ENCODE results near the gene TEAD1. TPM values are rescaled to one million over a fixed set of nuclear protein-coding genes. Genes with fewer than 3 reads are reported as not detected.

Gene TEAD1
- total and polyA plus RNA-seq, 9 donors: 20.0 to 84.1 (median 67.6) TPM

- H3K4me1 ChIP-seq (ENCODE audit: insufficient read depth): peaks cover 13% of the 10 kb centered on the region
- no peaks in the 10 kb centered on the region for H3K9me3 ChIP-seq
- no peak overlapping the region for H3K27ac ChIP-seq
- DNase-seq: no peak
- H3K36me3 ChIP-seq: no peaks in the 10 kb centered on the region
- intact Hi-C loops (cut with DNase I): loop anchor here in 3 of 4 donors (10.0 kb wide), 3 partner anchors 135 to 265 kb away; no protein-coding TSS in a partner anchor
- no peaks in the 10 kb centered on the region for H3K27me3 ChIP-seq
- H3K4me3 ChIP-seq: no peak overlapping the region
- TF ChIP-seq POLR2A (IDR thresholded peaks at IDR 0.05): no peak
- TF ChIP-seq CTCF (IDR thresholded peaks at IDR 0.05): no peak
- no peak for TF ChIP-seq EP300 (IDR thresholded peaks at IDR 0.05)
These were observed 5.2 kb downstream of the TEAD1 start for GRCh38 chr11:12679471-12679870.

GRCh38 chr11:12680246-12680939 is 6.2 kb downstream of the TEAD1 start:
- peak; percentile 70 to 78 (median 74) for DNase-seq
- H3K4me1 ChIP-seq (ENCODE audit: insufficient read depth): peaks cover 13% of the 10 kb centered on the region
- 36 to 49% (median 42%) methylated on average over 21 of the region's 21 CpGs for WGBS, 3 donors
- no peak overlapping the region for H3K4me3 ChIP-seq
- TF ChIP-seq CTCF (IDR thresholded peaks at IDR 0.05) (no peak), POLR2A (IDR thresholded peaks at IDR 0.05) (no peak), EP300 (IDR thresholded peaks at IDR 0.05) (no peak)
- H3K27ac ChIP-seq: no peak overlapping the region
- H3K36me3 ChIP-seq: no peaks in the 10 kb centered on the region
- intact Hi-C loops (cut with DNase I): loop anchor here in 2 of 4 donors (5.0 to 10.0 kb wide), 2 partner anchors 134 to 207 kb away; no protein-coding TSS in a partner anchor
- no peaks in the 10 kb centered on the region for H3K27me3 ChIP-seq
- H3K9me3 ChIP-seq: no peaks in the 10 kb centered on the region

GRCh38 chr11:12680940-12681258 is 6.7 kb downstream of the TEAD1 start:
- Histone ChIP-seq H3K4me3 (no peak overlapping the region), H3K36me3 (no peaks in the 10 kb centered on the region), H3K4me1 (ENCODE audit: insufficient read depth) (peaks cover 13% of the 10 kb centered on the region), H3K27me3 (no peaks in the 10 kb centered on the region), H3K9me3 (no peaks in the 10 kb centered on the region), H3K27ac (no peak overlapping the region)
- WGBS, 3 donors: 85 to 93% (median 89%) methylated on average over 2 of the region's 2 CpGs
- TF ChIP-seq EP300 (IDR thresholded peaks at IDR 0.05) (no peak), POLR2A (IDR thresholded peaks at IDR 0.05) (no peak), CTCF (IDR thresholded peaks at IDR 0.05) (no peak)
- intact Hi-C loops (cut with DNase I): loop anchor here in 2 of 4 donors (5.0 to 10.0 kb wide), 2 partner anchors 134 to 206 kb away; no protein-coding TSS in a partner anchor
- no peak for DNase-seq

- intact Hi-C loops (cut with DNase I): loop anchor here in 2 of 4 donors (5.0 to 10.0 kb wide), 2 partner anchors 133 to 206 kb away; no protein-coding TSS in a partner anchor
- Histone ChIP-seq H3K27ac (no peak overlapping the region), H3K9me3 (no peaks in the 10 kb centered on the region), H3K27me3 (no peaks in the 10 kb centered on the region), H3K4me3 (no peak overlapping the region), H3K4me1 (ENCODE audit: insufficient read depth) (peaks cover 13% of the 10 kb centered on the region), H3K36me3 (no peaks in the 10 kb centered on the region)
- TF ChIP-seq CTCF (IDR thresholded peaks at IDR 0.05): no peak
- TF ChIP-seq POLR2A (IDR thresholded peaks at IDR 0.05): no peak
- TF ChIP-seq EP300 (IDR thresholded peaks at IDR 0.05): no peak
- no peak for DNase-seq
- 98 to 100% (median 98%) methylated on average over 4 of the region's 4 CpGs for WGBS, 3 donors
These were observed 7.2 kb downstream of the TEAD1 start for GRCh38 chr11:12681466-12681865.
